DOHH2 (cell line): ENCODE measurements around the gene CABP1.

ENCODE experiments used
- CTCF ChIP-seq: fragments of 200-600 bp; sonication (generic); IDR thresholded peaks from one replicate; pipeline ENCODE4 v1.5.1; 2014; ENCODE audit warnings: antibody characterized with exemption, mild to moderate bottlenecking, low read depth, low read length; ENCODE audit not compliant: poor library complexity, severe bottlenecking
- EZH2phosphoT487 ChIP-seq: fragments of 200-600 bp; sonication (generic); IDR thresholded peaks from 2 replicates; pipeline ENCODE4 v1.6.1; 2017; ENCODE audit warnings: borderline replicate concordance, mild to moderate bottlenecking, antibody characterized with exemption, low read length, moderate library complexity, mixed read lengths

GRCh38 chr12:120670667-120671066 is 30.2 kb downstream of the CABP1 start:
- TF ChIP-seq CTCF (no peak), EZH2phosphoT487 (no peak)
